ENCODE data around the gene LTBP1.

LTBP1 gene

DNA sequence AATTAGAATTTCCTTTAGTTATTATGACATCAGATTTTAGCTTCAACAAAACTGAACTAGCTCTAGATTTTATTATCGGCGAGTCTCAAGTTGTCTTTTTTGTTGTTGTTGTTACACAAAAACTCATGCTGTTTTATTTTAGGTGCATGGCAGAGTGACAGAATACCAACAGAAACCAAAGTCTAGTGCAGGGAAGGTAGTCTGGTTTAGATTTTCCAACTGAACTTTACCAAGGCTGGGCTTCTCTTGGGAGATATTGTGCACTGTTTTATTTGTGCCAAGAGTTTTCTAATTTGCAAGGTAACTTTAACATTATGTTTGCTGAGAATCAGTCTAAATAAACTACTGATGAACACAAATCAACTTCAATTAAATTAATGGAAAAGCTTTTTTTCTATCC is 486.1 kb downstream of the LTBP1 start:
- no peaks in the 10 kb centered on the region for H4K20me1 ChIP-seq (ENCODE audit: insufficient read depth)
- no peak overlapping the region for H3K9ac ChIP-seq
- H3K79me2 ChIP-seq (ENCODE audit: insufficient read depth, low read depth) = no peaks in the 10 kb centered on the region
- H3K27me3 ChIP-seq (ENCODE audit: insufficient read depth, low read depth) = no peaks in the 10 kb centered on the region
- no peak overlapping the region for H3K4me2 ChIP-seq
- H3K4me3 ChIP-seq (IDR thresholded peaks at IDR 0.05; ENCODE audit: insufficient read depth, low read depth, low read length) = no peak overlapping the region
- no peaks in the 10 kb centered on the region for H3K36me3 ChIP-seq (ENCODE audit: insufficient read depth)
- TF ChIP-seq, protein P1, sequence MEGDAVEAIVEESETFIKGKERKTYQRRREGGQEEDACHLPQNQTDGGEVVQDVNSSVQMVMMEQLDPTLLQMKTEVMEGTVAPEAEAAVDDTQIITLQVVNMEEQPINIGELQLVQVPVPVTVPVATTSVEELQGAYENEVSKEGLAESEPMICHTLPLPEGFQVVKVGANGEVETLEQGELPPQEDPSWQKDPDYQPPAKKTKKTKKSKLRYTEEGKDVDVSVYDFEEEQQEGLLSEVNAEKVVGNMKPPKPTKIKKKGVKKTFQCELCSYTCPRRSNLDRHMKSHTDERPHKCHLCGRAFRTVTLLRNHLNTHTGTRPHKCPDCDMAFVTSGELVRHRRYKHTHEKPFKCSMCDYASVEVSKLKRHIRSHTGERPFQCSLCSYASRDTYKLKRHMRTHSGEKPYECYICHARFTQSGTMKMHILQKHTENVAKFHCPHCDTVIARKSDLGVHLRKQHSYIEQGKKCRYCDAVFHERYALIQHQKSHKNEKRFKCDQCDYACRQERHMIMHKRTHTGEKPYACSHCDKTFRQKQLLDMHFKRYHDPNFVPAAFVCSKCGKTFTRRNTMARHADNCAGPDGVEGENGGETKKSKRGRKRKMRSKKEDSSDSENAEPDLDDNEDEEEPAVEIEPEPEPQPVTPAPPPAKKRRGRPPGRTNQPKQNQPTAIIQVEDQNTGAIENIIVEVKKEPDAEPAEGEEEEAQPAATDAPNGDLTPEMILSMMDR (conservative IDR thresholded peaks at IDR 0.05; ENCODE audit: low read depth, low read length) = no peak
- peaks cover 7% of the 10 kb centered on the region for H3K4me1 ChIP-seq (ENCODE audit: low read depth, poor library complexity, severe bottlenecking)
- no peak overlapping the region for H2AFZ ChIP-seq (ENCODE audit: low read depth)
- no peak overlapping the region for H3K27ac ChIP-seq

DNA sequence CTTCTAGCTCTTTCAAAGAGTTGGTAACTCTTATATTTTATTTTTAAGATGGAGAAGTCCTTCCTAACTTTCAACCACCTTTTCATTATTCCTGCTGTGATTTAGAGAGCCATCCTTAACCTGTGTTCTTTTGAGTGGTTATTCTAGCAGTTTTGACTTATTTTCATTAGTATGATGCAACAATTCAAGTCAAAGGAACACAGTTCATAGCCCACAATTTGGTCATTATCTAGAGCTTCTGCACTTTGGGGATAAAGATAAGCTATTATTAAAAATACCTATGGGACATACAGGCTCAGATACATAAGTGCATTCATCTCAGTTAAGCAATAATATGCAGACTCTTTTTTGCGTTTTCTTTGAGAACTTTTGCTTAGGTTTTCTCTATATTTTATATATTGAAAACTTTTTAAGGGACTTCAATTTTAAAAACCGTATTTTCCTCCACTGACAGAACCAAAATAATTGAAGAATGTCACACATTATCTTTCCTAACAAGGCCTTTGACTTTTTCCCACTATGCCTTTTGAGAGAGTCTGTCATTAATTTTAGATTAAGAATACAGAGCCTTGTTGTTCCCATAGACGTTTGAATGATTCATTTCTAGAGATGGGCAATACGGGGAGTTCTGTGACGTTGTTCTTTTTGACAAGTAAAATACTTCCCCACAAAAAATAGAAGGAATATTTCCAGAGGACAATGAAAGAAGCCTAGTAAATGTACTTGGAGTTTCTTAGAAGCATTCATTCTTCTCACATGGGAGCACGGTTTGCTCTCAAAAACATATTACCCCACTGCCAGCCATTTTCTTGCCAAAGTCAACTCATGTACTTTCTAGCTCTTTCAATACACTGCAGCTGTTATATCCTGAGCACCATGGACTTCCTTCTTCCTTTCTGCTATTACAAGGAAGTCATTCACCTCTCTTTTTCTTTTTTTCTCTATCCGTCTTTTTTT is 486.8 kb downstream of the LTBP1 start:
- Histone ChIP-seq H4K20me1 (ENCODE audit: insufficient read depth) (no peaks in the 10 kb centered on the region), H3K4me1 (ENCODE audit: low read depth, poor library complexity, severe bottlenecking) (peaks cover 7% of the 10 kb centered on the region), H3K79me2 (ENCODE audit: insufficient read depth, low read depth) (no peaks in the 10 kb centered on the region), H3K36me3 (ENCODE audit: insufficient read depth) (no peaks in the 10 kb centered on the region), H3K4me2 (no peak overlapping the region), H3K9ac (no peak overlapping the region), H3K4me3 (IDR thresholded peaks at IDR 0.05; ENCODE audit: insufficient read depth, low read depth, low read length) (no peak overlapping the region), H3K27ac (no peak overlapping the region), H3K27me3 (ENCODE audit: insufficient read depth, low read depth) (no peaks in the 10 kb centered on the region), H2AFZ (ENCODE audit: low read depth) (no peak overlapping the region)
- TF ChIP-seq, protein P1 (conservative IDR thresholded peaks at IDR 0.05; ENCODE audit: low read depth, low read length) = no peak

DNA sequence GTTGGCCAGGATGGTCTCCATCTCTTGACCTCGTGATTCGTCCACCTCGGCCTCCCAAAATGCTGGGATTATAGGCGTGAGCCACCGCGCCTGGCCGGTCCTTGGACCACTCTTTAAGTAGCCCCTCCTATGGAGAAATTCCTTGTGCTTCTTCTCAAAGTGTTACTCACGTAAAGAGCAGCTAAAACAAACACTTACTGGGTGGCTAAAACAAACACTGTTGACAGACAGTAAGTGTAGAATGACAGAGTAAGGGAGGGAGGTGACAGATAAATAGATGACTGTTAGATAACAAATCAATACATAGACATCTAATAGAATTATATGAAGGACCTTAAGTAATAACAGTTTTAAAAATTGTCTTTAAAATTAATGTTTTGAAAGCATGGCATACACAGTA is 488.8 kb downstream of the LTBP1 start:
- H3K4me1 ChIP-seq (ENCODE audit: low read depth, poor library complexity, severe bottlenecking) = peaks cover 7% of the 10 kb centered on the region
- no peak overlapping the region for H2AFZ ChIP-seq (ENCODE audit: low read depth)
- no peak overlapping the region for H3K27ac ChIP-seq
- no peak overlapping the region for H3K9ac ChIP-seq
- no peaks in the 10 kb centered on the region for H3K36me3 ChIP-seq (ENCODE audit: insufficient read depth)
- H3K79me2 ChIP-seq (ENCODE audit: insufficient read depth, low read depth) = no peaks in the 10 kb centered on the region
- TF ChIP-seq, protein P1 (conservative IDR thresholded peaks at IDR 0.05; ENCODE audit: low read depth, low read length) = no peak
- H3K27me3 ChIP-seq (ENCODE audit: insufficient read depth, low read depth) = no peaks in the 10 kb centered on the region
- H3K4me2 ChIP-seq = no peak overlapping the region
- H3K4me3 ChIP-seq (IDR thresholded peaks at IDR 0.05; ENCODE audit: insufficient read depth, low read depth, low read length) = no peak overlapping the region
- no peaks in the 10 kb centered on the region for H4K20me1 ChIP-seq (ENCODE audit: insufficient read depth)

DNA sequence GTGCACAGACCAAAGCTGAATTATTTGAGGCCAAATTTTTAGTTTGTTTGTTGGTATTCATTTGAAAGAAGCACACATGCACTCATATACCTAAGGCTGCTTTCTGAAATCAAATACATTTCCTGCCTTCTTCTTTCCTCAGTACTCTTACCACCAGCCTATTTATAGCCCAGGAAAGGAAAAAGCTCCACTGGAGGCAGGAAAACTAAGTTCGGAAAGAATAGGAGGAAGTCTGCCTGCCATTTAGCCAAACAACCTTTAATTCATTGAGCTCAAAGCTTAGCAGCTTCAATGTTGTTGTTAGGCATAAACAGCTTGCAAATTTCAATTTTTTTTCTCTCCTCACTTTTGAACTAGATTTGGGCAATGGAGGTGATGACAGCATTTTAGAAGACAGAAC is 489.3 kb downstream of the LTBP1 start:
- Histone ChIP-seq H3K27ac (no peak overlapping the region), H3K27me3 (ENCODE audit: insufficient read depth, low read depth) (no peaks in the 10 kb centered on the region), H3K4me1 (ENCODE audit: low read depth, poor library complexity, severe bottlenecking) (peaks cover 7% of the 10 kb centered on the region), H3K4me3 (IDR thresholded peaks at IDR 0.05; ENCODE audit: insufficient read depth, low read depth, low read length) (no peak overlapping the region), H3K9ac (no peak overlapping the region), H4K20me1 (ENCODE audit: insufficient read depth) (no peaks in the 10 kb centered on the region), H3K4me2 (no peak overlapping the region), H3K36me3 (ENCODE audit: insufficient read depth) (no peaks in the 10 kb centered on the region), H2AFZ (ENCODE audit: low read depth) (no peak overlapping the region), H3K79me2 (ENCODE audit: insufficient read depth, low read depth) (no peaks in the 10 kb centered on the region)
- TF ChIP-seq, protein P1 (conservative IDR thresholded peaks at IDR 0.05; ENCODE audit: low read depth, low read length) = no peak

All from KMS-11 (cell line).